T follicular helper cell (primary cell): ENCODE results near the gene CHN2.

Experiments
- DNase-seq: peaks from one replicate; pipeline ENCODE4 v3.0.0-alpha.2; 2020; ENCODE audit warnings: low read depth

Gene CHN2

DNA sequence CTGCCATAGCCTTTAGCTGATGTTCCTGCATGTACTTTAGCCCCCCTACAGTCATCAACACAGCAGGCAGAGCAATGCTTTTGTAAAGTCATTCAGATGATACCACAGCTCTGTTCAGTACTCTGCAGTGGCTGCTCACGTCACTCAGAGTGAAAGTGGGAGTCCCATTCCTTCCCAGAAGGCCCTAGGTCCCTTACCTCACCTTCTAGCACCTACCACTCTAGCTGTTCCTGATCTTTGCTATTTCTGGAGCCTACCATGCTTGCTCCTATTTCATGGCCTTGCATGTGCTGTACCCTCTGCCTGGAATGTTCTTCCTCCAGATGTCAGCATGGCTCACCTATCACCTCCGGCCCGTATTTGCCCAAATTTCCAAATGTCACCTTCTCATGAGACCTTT lies 274.7 kb downstream of the CHN2 start:
- DNase-seq, result no peak

DNA sequence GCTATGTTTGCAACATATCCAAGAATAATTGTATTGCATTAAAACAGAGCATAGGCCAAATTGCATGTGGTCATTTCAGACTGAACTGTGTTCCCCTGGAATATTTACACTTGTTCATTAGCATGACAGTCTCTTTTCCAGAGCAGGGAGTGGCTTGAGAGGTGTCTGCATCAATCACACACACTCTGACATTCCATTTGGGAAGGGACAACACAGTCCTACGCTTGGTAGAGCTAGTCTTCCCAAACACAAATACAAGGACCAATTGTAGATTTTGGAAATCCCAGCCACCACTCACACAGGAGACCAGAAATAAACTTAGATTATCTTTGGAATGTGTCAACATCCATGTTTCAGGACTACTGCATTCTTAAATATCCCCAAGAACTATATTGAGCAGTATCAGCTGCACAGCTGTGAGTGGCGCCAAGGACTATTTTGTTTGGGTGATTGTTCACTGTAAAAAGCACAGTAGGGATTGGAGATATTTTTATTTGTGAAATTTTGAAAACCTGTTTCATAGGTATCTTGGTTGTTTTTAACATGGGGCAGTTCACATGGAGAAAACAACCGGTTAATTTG lies 275.5 kb downstream of the CHN2 start:
- no peak for DNase-seq

DNA sequence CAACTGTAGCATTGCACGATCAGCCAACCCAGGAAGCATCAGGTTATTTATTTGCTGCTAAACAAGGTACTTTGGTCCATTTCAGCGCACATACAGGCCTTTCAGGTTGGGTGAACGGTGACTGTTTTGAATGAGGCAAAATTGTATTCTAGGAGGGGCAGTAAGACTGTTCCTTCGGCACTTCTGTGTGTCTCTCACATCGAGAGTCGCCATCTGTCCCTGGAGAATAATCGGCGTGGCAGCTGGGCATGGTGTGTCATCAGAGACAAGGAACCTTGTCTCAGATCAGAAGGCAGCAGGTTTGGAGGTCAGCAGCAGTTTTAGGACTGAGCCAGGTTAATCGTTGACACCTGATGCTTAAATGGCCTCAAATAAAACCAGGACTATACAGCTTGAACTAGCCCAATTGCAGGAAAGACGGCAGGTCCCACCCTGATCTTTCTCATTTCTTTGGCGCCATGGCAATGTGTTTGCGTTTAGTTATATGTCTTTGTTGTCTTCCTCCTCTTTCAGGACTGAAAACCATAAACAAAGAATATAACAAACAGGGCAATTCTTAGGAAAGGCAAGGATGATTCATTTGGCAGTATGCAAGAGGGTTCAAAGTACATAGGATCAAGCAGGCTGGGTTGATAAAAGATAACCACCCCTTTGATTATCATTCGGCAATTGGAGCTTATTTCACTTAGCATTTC lies 277.0 kb downstream of the CHN2 start:
- no peak for DNase-seq

DNA sequence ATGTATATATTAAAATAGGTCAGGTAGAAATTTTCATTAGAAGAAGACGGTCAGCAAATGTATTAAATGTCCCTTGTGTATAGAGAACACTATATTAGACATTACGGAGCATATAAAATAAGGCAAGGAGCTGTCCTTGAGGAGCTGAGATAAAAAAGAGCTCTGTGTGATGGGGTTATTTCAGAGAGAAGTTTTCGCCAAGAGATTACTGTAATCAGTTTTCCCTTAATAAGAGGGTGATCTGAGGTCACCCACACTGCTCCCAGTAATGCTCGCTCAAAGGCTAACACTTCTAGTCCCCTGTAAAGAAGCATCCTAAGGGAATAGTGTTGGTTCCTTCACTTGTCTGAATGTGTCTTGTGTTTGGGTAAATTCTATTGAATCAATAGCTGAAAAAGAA lies 282.3 kb downstream of the CHN2 start:
- DNase-seq, result no peak

DNA sequence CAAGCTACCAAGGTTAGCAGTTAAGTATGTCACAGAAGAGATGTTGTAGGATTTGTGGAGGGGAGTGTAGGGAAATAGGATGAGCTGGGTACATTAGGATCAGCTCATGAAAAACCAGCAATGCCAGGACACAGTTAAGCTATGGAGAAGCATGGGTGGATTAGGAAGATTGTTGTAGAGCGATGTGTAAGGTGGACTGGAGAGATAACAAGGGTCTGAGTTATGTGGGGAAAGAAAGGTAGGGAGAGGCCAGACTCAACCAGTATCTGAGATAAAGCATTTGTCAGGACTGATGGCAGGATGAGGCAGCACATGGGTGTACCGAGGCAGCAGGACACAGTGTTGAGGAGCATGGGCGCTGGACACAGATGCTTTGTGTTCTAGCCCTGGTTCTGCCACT lies 283.7 kb downstream of the CHN2 start:
- no peak for DNase-seq

DNA sequence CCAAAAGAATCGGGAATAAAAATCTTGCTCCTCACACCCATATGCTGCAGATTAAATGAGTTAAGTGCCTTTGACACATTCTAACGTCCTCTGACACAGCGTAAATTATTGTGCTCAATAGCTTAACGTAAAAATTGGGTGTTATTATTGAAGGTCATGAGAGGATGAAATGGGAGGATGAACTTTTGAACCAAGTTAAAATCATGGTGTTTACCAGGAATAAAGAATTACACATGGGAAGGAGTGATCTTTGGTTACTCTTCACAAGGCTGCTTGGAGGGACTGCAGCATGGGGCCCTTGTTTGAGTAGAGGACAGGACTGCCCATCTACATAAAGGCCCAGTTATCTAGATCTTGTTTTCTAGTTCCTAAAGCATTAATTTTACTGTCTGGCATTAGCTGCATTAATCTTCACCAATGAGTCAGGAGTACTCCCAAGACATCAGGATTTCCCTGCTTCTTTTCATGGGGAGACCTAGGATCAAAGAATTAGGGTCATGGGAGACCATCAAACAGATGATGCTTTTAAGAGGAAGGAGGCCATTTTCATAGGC lies 284.2 kb downstream of the CHN2 start:
- DNase-seq, result no peak

DNA sequence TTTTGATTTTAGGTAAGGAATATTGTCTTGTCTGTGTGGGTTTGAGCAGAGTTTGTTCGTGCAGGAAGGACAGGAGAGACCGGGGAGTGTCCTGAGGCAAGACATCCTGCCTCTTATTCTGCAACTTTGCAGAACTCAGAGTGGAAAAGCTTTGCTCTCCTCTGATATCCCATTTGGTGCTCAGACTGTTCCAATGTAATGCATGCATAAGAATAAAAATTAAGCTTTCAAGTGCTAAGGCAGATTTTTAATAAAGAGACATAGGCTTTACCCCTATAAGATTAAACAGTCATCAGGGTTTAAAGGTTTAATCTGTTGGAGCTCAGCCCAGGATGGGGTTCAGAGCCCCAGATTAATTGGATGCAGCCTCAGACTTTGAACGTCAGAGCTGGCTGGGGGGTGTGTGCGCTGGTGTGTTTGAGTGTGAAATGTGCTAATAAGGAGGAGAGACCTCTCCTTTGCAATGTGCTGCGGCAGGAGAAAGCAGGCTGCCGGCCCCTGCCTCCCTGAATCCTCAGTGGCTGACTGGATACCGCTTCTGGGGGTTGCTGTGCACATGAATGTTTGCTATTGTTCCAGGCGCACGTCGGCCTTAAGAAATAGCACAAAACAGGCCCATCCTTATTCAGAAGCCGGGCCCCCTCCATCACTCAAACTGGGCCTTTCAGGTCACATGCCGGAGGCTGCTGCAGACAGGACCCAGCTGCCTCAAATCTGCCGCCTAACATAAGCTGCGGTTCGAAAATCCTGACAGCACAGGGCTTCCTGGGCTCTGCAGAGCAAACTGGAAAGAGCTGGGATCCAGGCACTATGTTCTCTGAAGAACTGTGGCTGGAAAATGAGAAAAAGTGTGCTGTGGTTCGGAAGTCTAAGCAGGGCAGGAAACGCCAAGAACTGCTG lies 285.0 kb downstream of the CHN2 start:
- DNase-seq, result no peak

DNA sequence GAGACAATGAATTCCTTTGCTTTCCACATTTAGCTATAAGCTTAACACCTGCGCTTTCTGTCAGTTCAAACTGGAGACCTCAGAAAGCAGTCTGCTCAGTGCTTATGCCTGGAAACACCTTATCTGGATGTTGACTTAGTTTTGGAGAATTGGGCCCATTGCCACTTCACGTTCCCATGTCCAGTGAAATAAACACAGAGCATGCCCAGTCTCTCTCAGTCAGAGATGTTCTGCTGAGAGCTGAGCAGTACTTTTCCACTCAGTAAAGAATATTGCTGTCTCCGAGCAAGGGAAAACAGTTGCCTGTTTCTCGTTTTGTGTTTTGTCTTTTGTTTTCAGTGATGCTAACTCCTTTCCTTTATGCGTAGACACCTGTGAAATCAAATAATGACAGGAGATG lies 285.9 kb downstream of the CHN2 start:
- no peak for DNase-seq

DNA sequence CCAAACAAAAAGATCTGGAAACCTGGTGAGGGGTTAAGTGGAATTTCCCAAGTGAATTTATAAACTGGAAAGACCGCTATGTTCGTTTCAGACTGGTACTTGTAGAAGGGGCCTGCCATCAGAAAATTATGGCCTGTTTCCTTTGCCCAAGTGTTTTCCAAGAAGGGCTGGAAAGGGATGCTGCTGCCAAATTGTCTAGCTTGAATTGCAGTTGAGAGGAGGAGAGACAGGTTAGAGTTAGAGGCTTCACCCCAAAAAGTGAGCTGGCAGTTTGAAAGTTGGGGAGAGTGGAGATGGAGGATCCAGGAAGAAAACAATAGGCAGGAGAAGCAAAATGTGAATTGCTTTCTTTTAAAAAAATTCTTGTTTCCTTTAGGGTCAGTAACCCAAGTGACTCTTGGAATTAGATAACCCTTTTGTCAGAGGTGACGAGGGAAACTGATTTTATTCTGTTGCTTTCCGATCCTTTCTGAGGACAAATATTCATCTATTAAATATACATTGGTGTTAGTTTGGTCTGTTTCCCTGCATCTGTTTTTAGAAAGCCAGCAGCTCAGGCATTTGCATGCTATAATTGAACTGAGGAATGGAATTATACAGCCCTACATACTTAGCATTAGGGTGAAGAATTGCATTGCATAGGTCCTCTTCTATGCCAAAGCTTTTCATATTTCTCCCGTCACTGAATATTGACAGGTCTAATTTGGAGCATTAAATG lies 286.5 kb downstream of the CHN2 start:
- DNase-seq, result no peak

DNA sequence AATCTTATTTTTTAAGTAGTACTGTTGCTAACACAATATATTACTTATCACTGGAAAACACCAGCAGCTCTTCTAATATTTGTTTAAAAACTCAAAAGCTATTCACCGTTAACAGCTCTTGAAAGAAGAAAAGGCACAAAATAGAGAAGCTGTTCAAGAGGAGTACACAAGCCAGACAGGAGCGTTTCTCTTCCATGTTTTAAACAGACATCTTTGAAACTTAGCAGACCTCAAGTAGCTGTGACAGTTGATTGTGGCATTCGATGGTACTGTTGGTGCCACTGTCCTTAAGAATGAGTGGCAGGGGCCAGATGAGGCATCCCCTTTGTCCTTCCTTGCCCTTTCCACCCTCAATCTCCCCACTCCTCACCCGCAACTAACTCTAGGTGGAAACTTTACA lies 287.5 kb downstream of the CHN2 start:
- DNase-seq, result no peak

DNA sequence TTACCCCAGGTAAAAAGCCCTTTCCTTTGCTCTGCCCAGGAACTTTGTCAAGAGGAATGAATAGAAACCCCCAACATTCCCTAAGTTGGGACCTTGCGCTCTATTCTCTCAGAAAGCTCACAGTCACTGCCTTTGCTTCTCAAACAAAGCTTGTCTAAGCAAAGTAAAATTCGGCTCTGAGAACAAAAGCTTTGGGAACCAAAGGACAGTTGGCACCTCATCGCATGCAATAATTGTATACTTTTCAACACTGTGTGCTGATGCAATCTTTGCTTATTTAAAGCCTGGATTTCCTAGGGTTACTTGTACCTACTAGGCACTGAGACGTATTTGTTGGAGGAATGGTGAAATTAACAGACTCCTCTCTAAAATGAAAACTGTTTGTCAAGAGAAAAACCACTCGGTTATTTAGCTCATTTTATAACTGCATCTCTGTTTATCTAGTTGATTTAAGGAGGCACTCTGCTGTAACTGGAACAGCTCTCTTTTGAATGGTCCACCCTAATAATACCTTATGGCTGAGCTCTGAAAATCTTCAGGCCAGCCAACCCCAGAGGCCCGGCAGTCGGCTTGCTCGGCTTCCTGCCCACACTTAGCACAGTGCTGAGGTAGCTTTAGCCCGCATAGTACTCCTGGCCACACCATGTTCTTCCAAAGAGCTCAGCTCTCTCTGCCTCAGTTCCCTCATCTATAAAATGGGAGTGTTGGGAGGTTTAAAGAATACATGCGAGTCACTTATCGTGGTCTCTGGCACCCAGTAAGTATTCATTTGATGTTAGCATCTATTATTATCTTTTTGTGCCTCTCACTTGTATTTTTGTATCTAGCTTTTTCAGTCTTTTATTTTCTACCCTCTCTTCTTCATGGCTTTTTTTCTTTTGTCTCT lies 288.9 kb downstream of the CHN2 start:
- DNase-seq, result no peak

DNA sequence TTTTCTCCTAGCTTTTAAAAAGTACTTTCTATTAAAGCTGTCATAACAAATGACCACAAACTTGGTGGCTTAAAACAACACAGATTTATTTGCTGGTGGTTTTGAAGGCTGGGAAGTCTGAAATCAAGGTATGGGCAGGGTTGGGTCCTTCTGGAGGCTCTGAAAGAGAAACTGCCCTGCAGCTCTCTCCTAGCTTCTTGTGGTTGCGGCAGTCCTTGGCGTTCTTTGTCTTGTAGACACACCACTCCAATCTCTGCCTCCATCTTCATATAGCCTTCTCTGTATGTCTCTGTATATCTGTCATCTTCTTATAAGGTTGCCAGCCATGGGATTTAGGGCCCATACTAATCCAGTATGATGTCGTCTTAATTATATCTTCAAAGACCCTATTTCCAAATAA lies 289.7 kb downstream of the CHN2 start:
- no peak for DNase-seq

DNA sequence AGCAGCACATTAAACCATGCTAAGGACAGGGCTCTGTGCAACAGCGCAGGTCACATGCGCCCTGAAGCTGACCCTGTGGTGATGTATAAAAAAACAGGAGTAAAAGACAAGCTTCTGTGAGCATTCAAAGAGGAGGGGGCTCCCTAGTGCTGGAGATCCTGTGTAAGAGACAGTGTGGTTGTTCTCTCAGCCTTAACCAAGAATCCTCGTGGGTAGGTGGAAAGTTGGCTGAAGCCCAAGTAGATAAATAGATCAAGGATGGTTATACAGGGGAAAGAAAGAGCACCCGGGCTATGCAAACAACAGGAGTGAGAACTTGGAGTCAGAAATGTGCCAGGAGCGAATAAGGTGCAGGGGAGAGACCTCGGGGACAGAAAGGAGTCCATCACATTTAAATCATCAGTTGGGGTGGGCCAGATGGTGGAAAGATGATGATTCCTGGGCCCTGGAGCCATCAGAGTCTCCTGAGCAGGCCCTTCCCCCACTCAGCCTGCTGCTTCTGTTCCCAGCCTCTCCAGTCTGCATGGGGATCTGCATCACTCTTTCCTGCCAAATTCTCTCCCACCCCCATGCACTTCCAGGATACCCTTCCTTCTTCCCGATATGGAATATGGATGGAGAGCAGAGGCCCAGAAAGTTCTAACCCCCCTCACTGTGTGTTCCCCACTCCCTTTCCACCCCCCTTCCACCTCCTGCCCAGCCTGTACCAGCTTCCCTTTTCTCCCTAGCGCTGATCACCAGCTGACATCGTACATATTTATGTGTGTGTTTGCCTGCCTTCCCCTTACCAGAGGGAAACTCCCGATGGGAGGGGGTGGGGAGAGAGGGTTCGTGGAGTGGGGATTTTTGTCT lies 291.0 kb downstream of the CHN2 start:
- no peak for DNase-seq

DNA sequence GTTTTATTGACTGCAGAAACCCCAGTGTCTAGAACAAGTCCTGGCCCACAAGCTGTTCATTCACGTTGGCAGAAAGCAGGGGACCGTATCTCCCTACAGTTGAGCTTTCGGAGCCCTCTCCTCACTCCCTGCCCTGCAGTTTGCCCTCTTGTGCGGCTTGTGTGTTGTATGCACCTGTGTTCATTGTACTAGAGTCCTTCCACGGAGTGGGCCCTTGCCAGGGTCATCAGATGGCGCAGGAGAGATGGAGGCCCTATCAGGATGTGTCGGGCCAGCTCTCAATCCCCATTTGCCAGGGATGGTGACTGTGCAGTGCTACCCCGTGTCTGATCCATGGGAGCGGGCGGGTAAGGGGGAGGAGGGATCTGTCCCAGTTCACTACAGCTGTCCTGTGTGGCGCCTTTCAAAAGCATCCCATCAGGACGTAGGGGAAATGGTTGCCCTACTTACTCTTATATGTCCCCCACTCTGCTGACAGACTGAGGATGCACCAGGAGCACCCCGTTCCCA lies 291.7 kb downstream of the CHN2 start:
- no peak for DNase-seq

DNA sequence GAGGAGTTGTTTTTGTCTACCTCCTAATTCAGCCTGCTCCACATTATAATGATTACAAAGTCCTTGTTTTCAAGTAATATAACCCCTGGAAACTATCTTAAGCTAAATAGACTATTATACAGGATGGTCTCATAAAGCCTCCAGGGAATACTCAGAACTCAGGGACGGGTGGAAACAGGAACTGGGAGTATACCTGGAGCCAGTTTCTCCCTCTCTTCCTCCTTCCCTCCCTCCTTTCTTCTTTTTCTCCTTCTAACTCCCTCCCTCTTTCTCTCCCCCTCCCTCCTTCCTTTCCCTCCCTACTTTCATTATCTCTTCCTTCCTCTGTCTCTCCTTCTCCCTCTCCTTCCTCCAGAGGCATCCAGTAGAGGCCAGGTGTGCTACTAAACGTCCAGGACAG lies 292.8 kb downstream of the CHN2 start:
- no peak for DNase-seq

DNA sequence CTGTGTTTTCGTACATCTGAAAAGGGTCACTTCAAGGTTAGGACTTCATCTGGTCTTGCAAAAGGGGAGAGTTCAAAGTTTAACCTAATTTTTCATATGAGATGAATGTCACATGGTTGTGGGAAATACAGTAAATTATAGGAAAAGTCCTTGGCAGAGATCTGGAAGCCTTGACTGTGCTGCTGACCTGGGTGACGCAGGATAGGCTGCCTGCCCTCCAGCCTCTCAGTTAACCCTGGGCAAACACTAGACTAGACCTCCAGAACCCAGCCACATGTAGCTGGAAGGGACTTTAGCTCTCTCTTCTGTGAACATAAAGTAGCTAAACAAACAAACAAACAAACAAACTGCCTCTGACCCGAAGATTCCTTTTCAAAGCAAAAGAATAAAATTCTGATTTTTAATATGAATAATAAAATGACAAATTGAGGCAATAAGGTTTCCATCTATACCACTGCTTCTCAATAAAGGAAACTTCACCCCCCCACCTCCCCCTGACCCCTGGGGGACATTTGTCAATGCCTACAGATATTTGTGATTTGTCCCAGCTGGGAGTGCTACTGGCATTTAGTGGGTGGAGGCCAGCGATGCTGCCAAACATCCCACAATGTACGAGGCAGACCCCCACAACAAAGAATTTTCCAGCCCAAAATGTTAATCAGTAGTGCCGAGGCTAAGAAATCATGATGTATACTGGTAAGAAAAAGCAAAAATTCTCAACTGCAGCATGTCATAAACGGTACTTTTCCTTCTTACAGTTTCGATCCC lies 293.8 kb downstream of the CHN2 start:
- DNase-seq, result no peak

DNA sequence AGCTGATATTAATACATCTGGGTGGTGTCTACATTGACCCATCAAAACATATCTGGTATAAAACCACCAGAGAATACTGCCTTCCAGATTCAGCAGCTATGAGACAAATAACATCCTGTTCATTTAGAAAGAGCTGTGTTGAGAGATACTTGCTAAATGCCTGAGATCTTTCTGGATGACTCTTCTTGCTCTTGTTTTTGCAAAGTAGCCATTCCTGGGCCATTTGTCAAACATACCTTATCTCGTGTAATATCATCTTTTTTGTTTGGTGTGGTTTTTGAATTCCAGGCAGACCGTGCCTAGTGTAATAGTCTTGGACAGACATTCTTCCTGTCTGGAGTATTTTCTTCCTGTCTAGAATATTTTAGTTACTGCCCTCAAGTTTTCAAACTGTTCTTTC lies 294.4 kb downstream of the CHN2 start:
- DNase-seq, result no peak

DNA sequence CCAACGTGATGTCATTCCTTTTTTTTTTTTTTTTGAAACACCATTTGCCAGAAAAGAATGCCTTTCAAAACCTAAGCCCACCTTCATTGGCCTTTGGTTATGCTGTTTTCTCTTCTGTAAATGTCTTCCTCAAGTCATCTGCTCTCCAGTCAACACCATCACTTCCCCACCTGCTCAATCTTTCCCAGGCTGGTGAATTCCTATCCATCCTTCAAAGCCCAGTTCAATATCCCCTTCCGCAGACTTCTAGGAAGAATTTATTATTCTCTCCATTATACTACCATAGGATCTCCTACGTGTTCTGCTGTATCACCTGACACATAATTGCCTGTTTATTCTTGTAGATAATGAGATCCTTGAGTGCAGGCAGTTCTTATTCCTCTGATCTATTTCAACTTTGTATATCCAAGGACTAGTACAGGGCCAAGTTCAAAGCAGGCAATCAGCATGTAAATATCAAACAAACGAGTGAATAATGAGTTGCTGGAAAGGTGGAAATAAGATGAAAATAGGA lies 295.6 kb downstream of the CHN2 start:
- no peak for DNase-seq

DNA sequence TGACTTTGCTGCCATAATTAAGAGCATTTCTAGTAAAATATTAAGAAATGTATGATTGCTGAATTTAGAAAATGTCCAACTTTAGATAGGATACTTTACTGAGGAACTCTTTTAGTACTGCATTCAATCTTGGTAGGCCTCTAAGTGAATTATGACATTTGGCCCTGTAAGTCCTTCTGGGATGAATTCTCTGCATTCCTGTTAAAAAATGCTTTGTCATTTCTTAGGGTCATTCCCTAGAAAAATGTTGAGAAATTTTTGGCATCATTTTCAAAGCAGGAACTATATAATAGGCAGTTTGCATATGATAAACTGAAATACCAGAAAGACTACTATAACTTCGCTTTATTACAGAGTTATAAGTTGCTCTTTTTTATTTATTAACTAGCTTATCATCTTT lies 299.8 kb downstream of the CHN2 start:
- DNase-seq, result no peak
